Sigmoid colon (tissue), 4 donors: ENCODE measurements around the gene SLC35G3.

Source experiments
- EP300 ChIP-seq, 4 donors: sonication (generic); formaldehyde crosslinking; IDR thresholded peaks; one replicate each; pipeline ENCODE4 v1.6.1; 2017; ENCODE audit warnings: antibody characterized with exemption in 4 of 4
- POLR2A ChIP-seq, 2 donors: fragments of 450-650 bp; IDR thresholded peaks; one replicate each; pipeline ENCODE4 v1.6.1; 2016; ENCODE audit warnings: antibody characterized with exemption in 2 of 2, mild to moderate bottlenecking in 2 of 2, moderate library complexity in 2 of 2
- POLR2AphosphoS5 ChIP-seq, 4 donors: sonication (generic); formaldehyde crosslinking; IDR thresholded peaks; one replicate each; pipeline ENCODE4 v1.6.1; 2017; ENCODE audit warnings: antibody characterized with exemption in 4 of 4

GRCh38 chr17:35162755-35163154 lies 31.4 kb downstream of the SLC35G3 start:
- no peak for TF ChIP-seq POLR2AphosphoS5 (IDR thresholded peaks at IDR 0.05)
- no peak for TF ChIP-seq POLR2A (IDR thresholded peaks at IDR 0.05)
- TF ChIP-seq EP300 (IDR thresholded peaks at IDR 0.05) = no peak
